GM12801 (cell line): ENCODE measurements around the gene SPTLC3.

Experiments
- CTCF ChIP-seq: IDR thresholded peaks from one replicate; pipeline ENCODE4 v1.5.1; 2011; ENCODE audit warnings: control low read depth; ENCODE audit not compliant: insufficient read length; ENCODE audit errors: extremely low read depth

Gene SPTLC3

GRCh38 chr20:13180986-13181889 lies 172.5 kb downstream of the SPTLC3 start:
- no peak for TF ChIP-seq CTCF

- TF ChIP-seq CTCF = no peak
Observed at GRCh38 chr20:13183005-13183404, 174.2 kb downstream of the SPTLC3 start.

- no peak for TF ChIP-seq CTCF
Observed at GRCh38 chr20:13186043-13186774, 177.4 kb downstream of the SPTLC3 start.

GRCh38 chr20:13187899-13188298 lies 179.1 kb downstream of the SPTLC3 start:
- no peak for TF ChIP-seq CTCF

GRCh38 chr20:13199279-13199678 lies 190.5 kb downstream of the SPTLC3 start:
- no peak for TF ChIP-seq CTCF

GRCh38 chr20:13200767-13201500 lies 192.2 kb downstream of the SPTLC3 start:
- no peak for TF ChIP-seq CTCF

GRCh38 chr20:13202565-13202964 lies 193.8 kb downstream of the SPTLC3 start:
- no peak for TF ChIP-seq CTCF
